SK-N-MC (cell line): Measurements from ENCODE around the gene TMCO6.
"Not testable (repeated sequence)": the region's sequence is repeated elsewhere in the genome, so short reads cannot be mapped to it uniquely, and the experiment has no call there.

Experiments
- DNase-seq: peaks from one replicate; pipeline ENCODE4 v3.0.0-alpha.2; 2011; ENCODE audit warnings: low read depth, low spot score
- H3K27ac ChIP-seq: fragments of 200-600 bp; sonication (generic); 2 replicates; pipeline ENCODE4 v1.5.1; 2016; ENCODE audit warnings: mixed run types
- H3K36me3 ChIP-seq: fragments of 200-600 bp; sonication (generic); 2 replicates; pipeline ENCODE4 v1.6.1; 2017; ENCODE audit warnings: antibody characterized with exemption, low read length, mixed read lengths; ENCODE audit not compliant: insufficient read depth
- H3K4me3 ChIP-seq: fragments of 200-600 bp; sonication (generic); 2 replicates; pipeline ENCODE4 v1.5.1; 2016
- H3K9ac ChIP-seq: fragments of 200-600 bp; sonication (generic); 2 replicates; pipeline ENCODE4 v1.8.0; 2017; ENCODE audit warnings: mixed run types, mixed read lengths; ENCODE audit not compliant: insufficient read length
- H3K9me3 ChIP-seq: fragments of 200-600 bp; sonication (generic); 2 replicates; pipeline ENCODE4 v1.6.1; 2017; ENCODE audit warnings: low read depth, mild to moderate bottlenecking, antibody characterized with exemption, low read length, moderate library complexity, mixed read lengths
- EZH2 ChIP-seq: fragments of 200-600 bp; sonication (generic); IDR thresholded peaks from one replicate; pipeline ENCODE4 v1.6.1; 2017; ENCODE audit warnings: antibody characterized with exemption
- FOXP2 ChIP-seq: optimal IDR thresholded peaks from 2 replicates; pipeline ENCODE3; 2011; ENCODE audit warnings: mild to moderate bottlenecking, moderate library complexity; ENCODE audit not compliant: insufficient read depth; ENCODE audit errors: extremely low read length, control extremely low read depth
- POLR2AphosphoS5 ChIP-seq: IDR thresholded peaks from 2 replicates; pipeline ENCODE4 v1.6.1; 2012; ENCODE audit warnings: mild to moderate bottlenecking, low read depth, low read length, borderline replicate concordance

TMCO6 gene

GRCh38 chr5:140600096-140600495 is 39.2 kb upstream of the TMCO6 start:
- TF ChIP-seq POLR2AphosphoS5 (no peak), EZH2 (no peak), FOXP2 (no peak)
- no peak overlapping the region for H3K27ac ChIP-seq
- H3K36me3 ChIP-seq: no peaks in the 10 kb centered on the region
- H3K9me3 ChIP-seq: no peaks in the 10 kb centered on the region
- DNase-seq: no peak
- no peak overlapping the region for H3K9ac ChIP-seq
- no peak overlapping the region for H3K4me3 ChIP-seq

- TF ChIP-seq EZH2 (no peak), FOXP2 (no peak), POLR2AphosphoS5 (no peak)
- DNase-seq: no peak
- Histone ChIP-seq H3K36me3 (no peaks in the 10 kb centered on the region), H3K4me3 (no peak overlapping the region), H3K27ac (no peak overlapping the region), H3K9ac (no peak overlapping the region), H3K9me3 (no peaks in the 10 kb centered on the region)
Observed at GRCh38 chr5:140602147-140602546, 37.1 kb upstream of the TMCO6 start.

GRCh38 chr5:140603446-140603698 is 35.9 kb upstream of the TMCO6 start:
- not testable (repeated sequence) for H3K9ac ChIP-seq, DNase-seq, H3K27ac ChIP-seq, H3K36me3 ChIP-seq, H3K4me3 ChIP-seq, H3K9me3 ChIP-seq

GRCh38 chr5:140603734-140604133 is 35.5 kb upstream of the TMCO6 start:
- Histone ChIP-seq H3K9me3 (no peaks in the 10 kb centered on the region), H3K36me3 (no peaks in the 10 kb centered on the region), H3K9ac (no peak overlapping the region), H3K4me3 (no peak overlapping the region), H3K27ac (no peak overlapping the region)
- no peak for DNase-seq
- TF ChIP-seq POLR2AphosphoS5 (no peak), FOXP2 (no peak), EZH2 (no peak)

GRCh38 chr5:140605879-140606278 is 33.4 kb upstream of the TMCO6 start:
- no peak overlapping the region for H3K4me3 ChIP-seq
- TF ChIP-seq EZH2 (no peak), FOXP2 (no peak), POLR2AphosphoS5 (no peak)

GRCh38 chr5:140607031-140607430 is 32.2 kb upstream of the TMCO6 start:
- Histone ChIP-seq H3K4me3 (no peak overlapping the region), H3K36me3 (no peaks in the 10 kb centered on the region), H3K27ac (no peak overlapping the region), H3K9me3 (no peaks in the 10 kb centered on the region), H3K9ac (no peak overlapping the region)
- TF ChIP-seq FOXP2 (no peak), EZH2 (no peak), POLR2AphosphoS5 (no peak)
- DNase-seq: no peak

More at GRCh38 chr5:140605879-140606278, 33.4 kb upstream of the TMCO6 start:
- DNase-seq: no peak
- no peak overlapping the region for H3K9ac ChIP-seq
- H3K27ac ChIP-seq: no peak overlapping the region
- H3K36me3 ChIP-seq: no peaks in the 10 kb centered on the region
- H3K9me3 ChIP-seq: no peaks in the 10 kb centered on the region

DNA sequence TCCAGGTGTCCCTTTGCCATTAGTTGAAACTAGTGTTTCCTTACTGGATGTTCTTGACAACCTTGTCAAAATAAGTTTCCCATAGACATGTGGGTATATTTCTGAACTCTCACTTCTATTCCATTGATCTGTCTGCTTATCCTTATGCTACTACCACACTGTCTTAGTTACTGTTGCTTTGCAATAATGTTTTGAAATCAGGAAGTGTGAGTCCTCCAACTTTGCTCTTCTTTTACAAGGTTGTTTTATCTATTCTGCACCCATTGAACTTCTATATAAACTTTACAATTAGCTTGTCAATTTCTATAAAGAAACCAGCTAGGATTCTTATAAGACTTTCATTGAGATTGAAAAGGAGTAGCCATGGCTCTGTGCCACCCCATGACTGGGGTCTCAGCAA is 30.5 kb upstream of the TMCO6 start:
- Histone ChIP-seq H3K4me3 (no peak overlapping the region), H3K9ac (no peak overlapping the region), H3K27ac (no peak overlapping the region), H3K9me3 (no peaks in the 10 kb centered on the region), H3K36me3 (no peaks in the 10 kb centered on the region)
- TF ChIP-seq POLR2AphosphoS5 (no peak), FOXP2 (no peak), EZH2 (no peak)
- DNase-seq: no peak

DNA sequence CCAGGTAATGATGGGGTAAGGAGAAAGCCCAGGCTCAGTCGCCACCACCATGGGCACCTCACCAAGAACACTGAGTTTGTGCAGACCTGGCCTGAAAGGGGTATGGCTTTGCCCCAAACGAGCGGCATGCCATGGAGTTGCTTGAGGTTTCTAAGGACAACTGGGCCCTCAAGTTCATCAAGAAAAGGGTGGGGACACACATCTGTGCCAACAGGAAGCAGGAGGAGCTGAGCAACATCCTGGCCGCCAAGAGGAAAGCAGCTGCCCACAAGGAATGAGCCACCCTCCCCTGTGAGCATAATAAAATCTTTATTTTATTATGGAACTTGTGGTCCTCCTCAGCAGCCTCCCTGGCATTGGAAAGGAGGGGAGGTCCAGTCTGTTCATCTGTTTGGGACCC is 30.1 kb upstream of the TMCO6 start:
- Histone ChIP-seq H3K4me3 (no peak overlapping the region), H3K27ac (no peak overlapping the region), H3K9ac (no peak overlapping the region), H3K36me3 (no peaks in the 10 kb centered on the region), H3K9me3 (no peaks in the 10 kb centered on the region)
- no peak for TF ChIP-seq FOXP2
- TF ChIP-seq POLR2AphosphoS5: no peak
- TF ChIP-seq EZH2: no peak
- no peak for DNase-seq

DNA sequence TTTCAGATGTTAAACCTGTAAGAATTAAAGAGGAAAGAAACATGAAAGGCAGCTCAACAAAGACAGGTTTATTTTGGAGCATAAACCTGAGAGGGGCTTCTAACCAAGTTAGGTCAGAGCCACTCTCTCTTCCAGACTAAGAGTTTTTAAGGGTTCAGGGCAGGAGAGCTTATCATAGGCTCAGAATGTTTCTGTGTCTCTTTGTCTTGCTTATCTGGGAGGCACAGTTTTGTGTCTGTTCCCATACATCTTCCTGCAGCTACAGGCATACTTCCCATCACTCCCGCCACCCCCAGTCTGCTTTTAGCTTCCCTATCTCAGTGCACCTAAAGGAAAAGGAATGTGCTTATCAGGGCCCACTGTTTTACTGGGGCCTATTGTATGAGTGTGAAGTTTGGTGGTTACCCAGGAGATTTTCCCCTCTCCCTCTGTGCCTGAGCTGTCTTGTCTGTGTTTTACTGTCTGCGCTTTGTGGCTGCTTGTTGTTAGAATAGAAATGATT is 28.2 kb upstream of the TMCO6 start:
- Histone ChIP-seq H3K9ac (no peak overlapping the region), H3K27ac (no peak overlapping the region), H3K4me3 (no peak overlapping the region), H3K9me3 (no peaks in the 10 kb centered on the region), H3K36me3 (no peaks in the 10 kb centered on the region)
- DNase-seq: no peak
- TF ChIP-seq EZH2 (no peak), FOXP2 (no peak), POLR2AphosphoS5 (no peak)
